H1 (cell line): ENCODE data around the gene CBLB. TPM values are rescaled to one million over a fixed set of nuclear protein-coding genes. Genes with fewer than 3 reads are reported as not detected.

Experiments used
- CTCF ChIA-PET: fragments of 300-600 bp; sonication (Branson Sonifier 250); formaldehyde crosslinking; loops from one replicate; lab custom pipeline; 2021; ENCODE audit not compliant: partially characterized antibody; lab: Charles Lee
- POLR2A ChIA-PET: fragments of 300-600 bp; sonication (Branson Sonifier 250); formaldehyde crosslinking; loops from one replicate; lab custom pipeline; 2021; ENCODE audit warnings: inconsistent platforms; ENCODE audit not compliant: partially characterized antibody; lab: Charles Lee
- DNase-seq, 2 experiments: peaks; one replicate each; pipeline versions ENCODE4 v3.0.0 to v3.0.0-alpha.2; 2010 to 2022; ENCODE audit warnings: low spot score in 2 of 2, low read depth in 1 of 2, mixed read lengths in 1 of 2
- FAIRE-seq: peaks from 2 replicates; lab custom pipeline; 2011; peaks lifted over from hg19 to GRCh38; lab: Jason Lieb, UNC
- H2AFZ ChIP-seq: 2 replicates; pipeline ENCODE4 v1.8.1; 2012; ENCODE audit warnings: low read length, inconsistent platforms
- H2AK5ac ChIP-seq: 2 replicates; pipeline ENCODE4 v1.6.1; 2013; ENCODE audit warnings: low read depth, low read length
- H2BK120ac ChIP-seq: replicated peaks from 2 replicates; pipeline ENCODE3; 2013; ENCODE audit warnings: low read depth, low read length, inconsistent platforms
- H2BK12ac ChIP-seq: 2 replicates; pipeline ENCODE4 v1.6.1; 2013; ENCODE audit warnings: low read depth, low read length
- H2BK15ac ChIP-seq: 2 replicates; pipeline ENCODE4 v1.6.1; 2013; ENCODE audit warnings: low read length
- H2BK20ac ChIP-seq: 2 replicates; pipeline ENCODE4 v1.6.1; 2013; ENCODE audit warnings: low read length
- H2BK5ac ChIP-seq: 2 replicates; pipeline ENCODE4 v1.6.1; 2013; ENCODE audit warnings: low read depth, low read length
- H3K14ac ChIP-seq: 2 replicates; pipeline ENCODE4 v1.6.1; 2013; ENCODE audit warnings: inconsistent platforms; ENCODE audit not compliant: insufficient read length
- H3K18ac ChIP-seq: 2 replicates; pipeline ENCODE4 v1.6.1; 2013; ENCODE audit warnings: low read length; ENCODE audit errors: extremely low read depth
- H3K23ac ChIP-seq: 2 replicates; pipeline ENCODE4 v1.6.1; 2013; ENCODE audit warnings: inconsistent platforms; ENCODE audit not compliant: insufficient read length
- H3K23me2 ChIP-seq: 2 replicates; pipeline ENCODE4 v1.6.1; 2013; ENCODE audit warnings: low read depth, low read length
- H3K27ac ChIP-seq: 2 replicates; pipeline ENCODE4 v1.6.1; 2011; ENCODE audit warnings: low read depth, low read length, inconsistent platforms
- H3K27me3 ChIP-seq, 4 experiments: replicated peaks in 1 of 4; 1 replicate in 1 of 4; 2 replicates in 3 of 4; pipeline versions ENCODE4 v1.6.1 to v1.8.1; 2011 to 2013; ENCODE audit warnings: low read length in 3 of 4, mild to moderate bottlenecking in 3 of 4, inconsistent platforms in 2 of 4, mixed read lengths in 2 of 4, moderate library complexity in 1 of 4; ENCODE audit not compliant: control insufficient read depth in 3 of 4, insufficient read depth in 3 of 4; ENCODE audit errors: extremely low read depth in 1 of 4
- H3K36me3 ChIP-seq, 4 experiments: 2 replicates each; pipeline versions ENCODE4 v1.6.1 to v1.8.1; 2011 to 2013; ENCODE audit warnings: mild to moderate bottlenecking in 4 of 4, low read length in 3 of 4, moderate library complexity in 2 of 4, control low read depth in 1 of 4, inconsistent platforms in 1 of 4; ENCODE audit not compliant: insufficient read depth in 4 of 4, control insufficient read depth in 2 of 4
- H3K4ac ChIP-seq: replicated peaks from 2 replicates; pipeline ENCODE3; 2013; ENCODE audit warnings: low read length, low read depth, mixed read lengths, inconsistent platforms; ENCODE audit not compliant: insufficient read length
- H3K4me1 ChIP-seq, 4 experiments: replicated peaks in 1 of 4; 1 replicate in 1 of 4; 2 replicates in 3 of 4; pipeline versions ENCODE4 v1.6.1 to v1.8.1; 2011 to 2013; ENCODE audit warnings: low read length in 3 of 4, inconsistent platforms in 2 of 4, mixed read lengths in 1 of 4; ENCODE audit not compliant: insufficient read depth in 4 of 4, control insufficient read depth in 3 of 4
- H3K4me2 ChIP-seq, 2 experiments: 2 replicates each; pipeline versions ENCODE4 v1.6.1 to v1.8.1; 2011 to 2013; ENCODE audit warnings: low read depth in 2 of 2, low read length in 2 of 2, control low read depth in 1 of 2, inconsistent platforms in 1 of 2, mild to moderate bottlenecking in 1 of 2; ENCODE audit not compliant: insufficient read depth in 1 of 2
- H3K4me3 ChIP-seq, 4 experiments: fragments of 200-600, 300-600 bp in 1 of 4; sonication (generic), shearing (Covaris generic), sonication (Bioruptor Twin) in 1 of 4; 2 replicates each; pipeline versions ENCODE4 v1.5.1 to v1.8.1; 2011 to 2016; ENCODE audit warnings: low read length in 4 of 4, low read depth in 3 of 4, control low read depth in 2 of 4, inconsistent platforms in 2 of 4, mild to moderate bottlenecking in 2 of 4, mixed read lengths in 1 of 4, moderate library complexity in 1 of 4; ENCODE audit not compliant: insufficient read depth in 2 of 4; ENCODE audit errors: extremely low read depth in 1 of 4
- H3K56ac ChIP-seq: replicated peaks from 2 replicates; pipeline ENCODE3; 2013; ENCODE audit warnings: low read depth, mild to moderate bottlenecking, mixed read lengths, low read length, inconsistent platforms; ENCODE audit not compliant: insufficient read length
- H3K79me1 ChIP-seq: 2 replicates; pipeline ENCODE4 v1.6.1; 2013; ENCODE audit warnings: low read depth, low read length, control low read depth
- H3K79me2 ChIP-seq, 2 experiments: 2 replicates each; pipeline versions ENCODE4 v1.6.1 to v1.8.1; 2012 to 2013; ENCODE audit warnings: low read length in 2 of 2, mild to moderate bottlenecking in 2 of 2, inconsistent platforms in 1 of 2; ENCODE audit not compliant: insufficient read depth in 2 of 2, control insufficient read depth in 1 of 2
- H3K9ac ChIP-seq, 4 experiments: replicated peaks in 1 of 4; 1 replicate in 1 of 4; 2 replicates in 3 of 4; pipeline versions ENCODE4 v1.6.1 to v1.8.1; 2011 to 2013; ENCODE audit warnings: low read depth in 3 of 4, low read length in 3 of 4, control low read depth in 2 of 4, mild to moderate bottlenecking in 2 of 4, moderate library complexity in 2 of 4, inconsistent platforms in 1 of 4; ENCODE audit errors: extremely low read depth in 1 of 4
- H3K9me3 ChIP-seq, 2 experiments: 2 replicates each; pipeline versions ENCODE4 v1.6.1 to v1.8.1; 2012 to 2013; ENCODE audit warnings: mild to moderate bottlenecking in 2 of 2, moderate library complexity in 2 of 2, control low read depth in 1 of 2, inconsistent platforms in 1 of 2, low read depth in 1 of 2, low read length in 1 of 2, mixed read lengths in 1 of 2; ENCODE audit not compliant: insufficient read depth in 2 of 2
- H4K20me1 ChIP-seq, 2 experiments: replicated peaks in 1 of 2; 2 replicates each; pipeline versions ENCODE3 to v1.8.1; 2011 to 2013; ENCODE audit warnings: inconsistent platforms in 2 of 2, low read length in 2 of 2, mild to moderate bottlenecking in 1 of 2; ENCODE audit not compliant: insufficient read depth in 2 of 2, control insufficient read depth in 1 of 2
- H4K5ac ChIP-seq: 2 replicates; pipeline ENCODE4 v1.6.1; 2013; ENCODE audit warnings: low read length, low read depth, mixed read lengths, inconsistent platforms; ENCODE audit not compliant: insufficient read length
- H4K8ac ChIP-seq: 2 replicates; pipeline ENCODE4 v1.8.0; 2013; ENCODE audit warnings: mild to moderate bottlenecking, moderate library complexity, low read length, inconsistent platforms; ENCODE audit not compliant: insufficient read depth; ENCODE audit errors: extremely low read depth
- H4K91ac ChIP-seq: replicated peaks from 2 replicates; pipeline ENCODE3; 2013; ENCODE audit warnings: low read length, mixed read lengths, inconsistent platforms; ENCODE audit not compliant: insufficient read length
- ATF3 ChIP-seq: IDR thresholded peaks from 2 replicates; pipeline ENCODE4 v1.6.1; 2011; ENCODE audit warnings: low read depth, mild to moderate bottlenecking, low read length; ENCODE audit not compliant: insufficient read depth
- CREB1 ChIP-seq: IDR thresholded peaks from 2 replicates; pipeline ENCODE4 v1.6.1; 2012; ENCODE audit warnings: inconsistent platforms
- KDM1A ChIP-seq: fragments of 200-600, 300-600 bp; sonication (generic); IDR thresholded peaks from 2 replicates; pipeline ENCODE4 v1.7.1; 2016; ENCODE audit warnings: mild to moderate bottlenecking, low read length, borderline replicate concordance
- NRF1 ChIP-seq: IDR thresholded peaks from 2 replicates; pipeline ENCODE4 v1.6.1; 2011; ENCODE audit warnings: mild to moderate bottlenecking, low read depth, low read length, improper control_type of control experiment
- POLR2A ChIP-seq, 2 experiments: IDR thresholded peaks; 1 replicate in 1 of 2; 2 replicates in 1 of 2; pipeline ENCODE4 v1.6.1; 2011; ENCODE audit warnings: low read depth in 2 of 2, low read length in 2 of 2, mild to moderate bottlenecking in 2 of 2; ENCODE audit errors: control extremely low read depth in 1 of 2
- RBBP5 ChIP-seq: IDR thresholded peaks from 2 replicates; pipeline ENCODE4 v1.7.1; 2012; ENCODE audit warnings: low read depth, mild to moderate bottlenecking, inconsistent platforms, low read length, moderate library complexity, borderline replicate concordance
- RXRA ChIP-seq: IDR thresholded peaks from 2 replicates; pipeline ENCODE4 v1.6.1; 2011; ENCODE audit warnings: low read depth, mild to moderate bottlenecking, low read length, moderate library complexity; ENCODE audit not compliant: insufficient read depth
- SIN3A ChIP-seq, 2 experiments: IDR thresholded peaks in 1 of 2; conservative IDR thresholded peaks in 1 of 2; 2 replicates each; pipeline ENCODE4 v1.6.1; 2011 to 2012; ENCODE audit warnings: low read length in 2 of 2, improper control_type of control experiment in 1 of 2, low read depth in 1 of 2, mild to moderate bottlenecking in 1 of 2
- SP1 ChIP-seq: IDR thresholded peaks from 2 replicates; pipeline ENCODE4 v1.6.1; 2011; ENCODE audit warnings: low read depth, low read length
- SUZ12 ChIP-seq: fragments of 200-600 bp; sonication (generic); IDR thresholded peaks from 2 replicates; pipeline ENCODE4 v1.6.1; 2012; ENCODE audit warnings: mild to moderate bottlenecking, inconsistent platforms, low read length, moderate library complexity, mixed read lengths
- TEAD4 ChIP-seq: IDR thresholded peaks from 2 replicates; pipeline ENCODE4 v1.6.1; 2012; ENCODE audit warnings: low read depth, low read length, inconsistent platforms, mixed read lengths
- YY1 ChIP-seq: IDR thresholded peaks from 2 replicates; pipeline ENCODE4 v1.6.1; 2011; ENCODE audit warnings: low read depth, mild to moderate bottlenecking, low read length
- WGBS, 2 experiments: shearing (Covaris generic) in 1 of 2; methylation state at CpG; one replicate each; pipeline versions ENCODE4 v1.1.6 to v1.1.7; 2013 to 2015; ENCODE audit warnings: low lambda C conversion rate in 2 of 2, mixed read lengths in 2 of 2, inconsistent platforms in 1 of 2, low coverage in 1 of 2, missing lambda C conversion rate in 1 of 2; ENCODE audit not compliant: insufficient replicate concordance in 2 of 2, insufficient coverage in 1 of 2, insufficient read length in 1 of 2; ENCODE audit errors: extremely low coverage in 1 of 2, missing lambda C conversion rate in 1 of 2; 5-methylcytosine and 5-hydroxymethylcytosine counted together
- polyA plus RNA-seq, 7 experiments: library from polyadenylated mRNA; depleted of rRNA in 3 of 7; stranded (reverse) in 5 of 7; unstranded in 2 of 7; fragments of >200 nt in 5 of 7; fragments of 200-250 nt in 2 of 7; gene quantifications; 1 replicate in 5 of 7; 2 replicates in 1 of 7; 4 replicates in 1 of 7; pipeline versions ENCODE4 v1.2.1 to v1.2.3, GENCODE V29; 2011 to 2013; ENCODE audit warnings: missing spikeins in 2 of 7, mixed read lengths in 2 of 7
- total RNA-seq: library from RNA; stranded (reverse); fragmentation: NEBNext Ultra II Directional; extraction: Animal tissue kit (Norgen Biotek cat#: 25700); gene quantifications from 2 replicates; pipeline ENCODE4 v1.2.1, GENCODE V29; 2021

Gene CBLB
- total and polyA plus RNA-seq, 2 of the 8 experiments (the other 6 are each of a cell fraction or from before 2014, with no cell fraction given): 14.5 to 26.0 TPM

- Histone ChIP-seq H3K4me1 (peaks cover 0 to 3% (median 0%) of the 10 kb centered on the region in 4 experiments; a peak in 1 of 7 replicates), H3K4me2 (no peak overlapping the region), H2AFZ (no peak overlapping the region), H3K79me2 (no peaks in the 10 kb centered on the region), H3K23ac (no peak overlapping the region), H3K27me3 (peaks cover 0 to 1% (median 0%) of the 10 kb centered on the region in 4 experiments; a peak in 1 of 7 replicates), H4K8ac (no peak overlapping the region), H2BK12ac (no peak overlapping the region), H4K91ac (no peak overlapping the region), H3K23me2 (no peaks in the 10 kb centered on the region), H3K27ac (no peak overlapping the region), H4K20me1 (no peaks in the 10 kb centered on the region), H3K4me3 (no peak overlapping the region), H3K79me1 (no peaks in the 10 kb centered on the region; the same call in 1 of the 2 replicates), H4K5ac (no peak overlapping the region), H3K14ac (no peak overlapping the region), H3K4ac (no peak overlapping the region), H2AK5ac (no peak overlapping the region), H2BK5ac (no peak overlapping the region), H3K9ac (no peak overlapping the region), H3K56ac (no peak overlapping the region), H3K18ac (no peak overlapping the region), H2BK20ac (no peak overlapping the region), H2BK120ac (no peak overlapping the region), H3K9me3 (no peaks in the 10 kb centered on the region), H2BK15ac (no peak overlapping the region), H3K36me3 (peaks cover 0 to 4% (median 1%) of the 10 kb centered on the region in 4 experiments; a peak in 3 of 8 replicates)
- FAIRE-seq (no peak), DNase-seq (no peak)
- ChIA-PET CTCF (no interaction called here), POLR2A (interaction anchor here (1.1 kb wide), 1 partner anchor 11 kb away, joined by 4 read pairs; no protein-coding TSS in a partner anchor)
- 94% methylated on average over 4 of the region's 4 CpGs; no CpG with 5 or more reads in 1 of the 2 experiments for WGBS, 2 experiments
- TF ChIP-seq POLR2A (IDR thresholded peaks at IDR 0.05; ENCODE audit: control extremely low read depth in 1 of 2, low read depth in 2 of 2, low read length in 2 of 2) (no peak), SP1 (no peak), ATF3 (no peak), YY1 (no peak), CREB1 (no peak), SUZ12 (no peak), KDM1A (no peak), NRF1 (no peak), RBBP5 (no peak), SIN3A (conservative IDR thresholded peaks at IDR 0.05 in 1 of 2, IDR thresholded peaks at IDR 0.05 in 1 of 2; ENCODE audit: low read depth in 1 of 2, low read length in 2 of 2) (no peak), RXRA (no peak), TEAD4 (no peak)
Observed at GRCh38 chr3:105823149-105823867, 45.5 kb downstream of the CBLB start.
